GM18520 (cell line): ENCODE data around the gene NCL.
"Not testable (repeated sequence)": the region's sequence is repeated elsewhere in the genome, so short reads cannot be mapped to it uniquely, and the experiment has no call there.

Experiments used
- ATAC-seq: cut with Tn5 transposase; IDR thresholded peaks from one replicate; pipeline ENCODE4 v1.9.1; 2021; ENCODE audit not compliant: unreplicated experiment

NCL gene

DNA sequence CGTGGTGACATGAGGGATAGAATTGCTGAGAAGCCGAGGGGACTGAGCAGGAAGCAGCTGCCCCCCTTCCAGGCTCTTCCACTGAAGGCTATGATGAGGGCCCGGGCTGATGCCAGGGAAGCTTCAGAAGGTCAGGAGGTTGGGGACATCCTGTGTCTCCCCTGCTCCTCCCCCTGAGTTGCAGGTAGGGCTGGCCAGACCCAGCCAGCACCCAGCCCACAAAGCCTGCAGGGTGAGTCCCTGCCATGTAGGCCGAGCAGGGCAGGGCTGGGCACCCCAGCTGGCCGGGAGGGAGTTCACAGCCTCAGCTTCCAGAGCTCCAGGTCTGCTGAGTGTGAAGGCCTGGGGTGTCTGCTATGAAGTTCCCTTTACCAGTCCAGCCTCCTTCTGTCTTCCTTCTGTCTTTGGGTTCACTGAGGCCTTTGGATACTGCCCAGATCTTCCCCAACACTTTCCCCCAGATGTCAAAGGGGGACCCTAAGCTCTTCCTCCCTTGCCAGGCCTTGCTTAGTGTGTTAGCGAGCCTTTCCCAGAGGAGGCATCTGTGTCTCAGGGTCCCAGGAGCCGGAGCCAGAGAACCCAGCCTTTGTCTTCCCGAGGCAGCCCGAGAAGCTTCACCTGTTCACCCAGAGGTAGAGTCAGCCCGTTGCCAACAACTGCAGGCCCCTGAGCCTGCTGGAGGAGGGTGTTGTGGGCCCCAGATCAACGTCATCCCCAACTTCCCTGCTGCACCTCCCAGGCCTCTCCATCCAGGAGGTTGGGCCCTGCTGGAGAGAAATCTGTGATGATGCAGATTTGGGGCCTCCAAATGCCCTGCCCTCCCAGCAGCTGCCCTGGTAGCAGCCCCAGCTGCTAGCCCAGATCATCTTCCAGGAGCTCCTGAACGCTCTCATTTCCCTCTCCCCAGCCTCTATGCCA lies 3.6 kb upstream of the NCL start:
- ATAC-seq: no peak

DNA sequence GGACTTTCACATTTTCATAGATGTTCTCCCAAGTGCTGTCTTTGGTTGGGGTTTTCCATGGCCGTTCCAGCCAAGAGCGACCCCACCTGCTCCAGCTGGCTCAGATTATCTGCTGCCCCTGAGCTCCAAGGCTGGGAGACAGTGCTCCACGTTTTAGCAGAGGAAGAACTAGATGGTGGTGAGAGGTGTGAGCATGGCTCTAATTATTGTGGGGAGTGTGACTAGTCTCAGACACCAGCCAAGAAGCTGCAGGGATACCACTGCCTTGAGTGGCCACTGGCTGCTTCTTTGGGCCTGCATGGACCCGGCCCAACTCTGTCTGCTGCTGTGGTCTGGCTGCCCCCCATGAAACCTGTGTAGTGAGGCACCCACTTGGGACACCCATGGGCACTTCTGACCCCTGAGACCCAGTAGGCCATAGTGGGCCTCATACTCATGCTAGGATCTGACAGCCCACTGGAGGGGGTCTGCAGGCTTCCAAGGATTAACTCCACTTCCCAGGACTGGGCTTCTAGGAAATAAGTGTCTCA lies 2.8 kb upstream of the NCL start:
- no peak for ATAC-seq

DNA sequence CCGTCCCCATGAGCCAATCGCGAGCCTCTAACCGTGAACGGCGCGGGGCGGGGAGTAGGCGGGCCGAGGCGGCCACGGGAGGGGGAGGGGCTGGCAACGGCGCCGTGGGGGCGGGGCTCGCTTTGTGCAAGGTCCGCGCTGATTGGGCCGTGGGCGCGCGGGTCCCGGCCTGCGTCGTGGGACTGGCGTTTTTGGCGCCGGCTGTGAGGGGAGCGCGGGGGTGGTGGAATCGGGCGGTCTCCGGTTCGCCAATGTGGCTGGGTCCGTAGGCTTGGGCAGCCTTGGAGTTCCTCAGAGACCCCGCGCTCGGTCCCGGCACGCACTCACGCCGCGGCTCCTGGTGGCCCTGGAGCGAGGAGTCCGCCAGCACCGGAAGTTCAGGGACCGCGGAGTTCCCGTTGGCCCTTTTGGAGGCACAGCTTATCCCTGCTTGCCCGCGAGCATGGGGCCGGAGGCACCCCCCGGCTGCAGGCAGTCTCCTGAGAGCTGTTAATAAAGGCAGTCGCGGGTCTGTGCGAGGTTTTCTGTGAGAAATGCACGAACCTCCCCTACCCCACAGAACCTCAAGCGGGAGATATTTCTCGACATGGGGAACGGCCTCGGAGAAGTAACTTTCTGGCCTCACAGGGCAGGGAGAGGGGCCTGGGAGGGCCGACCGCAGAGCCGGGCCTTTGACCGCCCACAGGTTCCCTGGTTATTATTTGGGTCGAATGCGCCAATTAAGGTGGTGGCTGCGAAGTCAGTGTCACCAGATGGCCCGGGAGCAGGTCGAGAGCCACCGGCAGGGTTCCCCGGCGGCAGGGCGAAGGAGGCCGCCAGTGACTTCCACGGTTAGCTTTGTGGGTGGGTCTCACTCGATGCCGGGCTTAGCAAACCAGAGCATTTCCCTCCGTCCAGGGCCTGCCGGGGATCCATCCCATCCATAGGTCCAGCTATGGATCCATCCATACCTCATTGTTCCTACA lies 574 bp upstream of the NCL start:
- ATAC-seq: peak; percentile 10

DNA sequence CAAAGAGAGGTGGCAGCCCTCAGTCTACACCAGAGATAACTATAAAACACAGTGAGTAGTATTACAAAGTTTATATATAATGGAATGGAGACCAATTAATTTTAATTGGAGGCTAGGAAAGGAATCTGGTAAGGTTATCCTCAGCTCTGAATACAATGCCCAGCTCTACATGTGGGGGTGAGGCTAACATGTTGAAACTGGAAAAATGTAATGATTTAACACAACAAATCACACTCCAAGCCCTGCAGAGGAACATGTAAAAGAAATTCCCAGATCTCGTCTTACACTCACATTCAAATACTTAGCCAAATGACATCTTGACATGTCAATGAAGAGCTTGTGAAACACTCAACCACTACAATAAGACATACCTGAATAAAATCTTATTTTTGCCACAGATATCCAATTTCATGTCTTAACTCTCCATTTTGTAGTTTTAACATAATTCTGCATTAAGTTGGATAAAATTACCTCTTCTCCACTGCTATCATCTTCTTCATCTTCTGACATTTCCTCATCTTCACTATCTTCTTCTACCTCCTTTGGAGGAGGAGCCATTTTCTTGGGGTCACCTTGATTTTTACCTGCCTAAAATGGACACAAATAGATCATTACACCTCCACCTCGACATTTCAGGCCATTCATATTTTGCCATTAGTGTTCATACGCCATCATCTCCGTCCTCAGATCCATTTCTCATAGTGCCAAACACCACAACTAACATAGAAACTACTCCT lies 1.4 kb downstream of the NCL start:
- no peak for ATAC-seq

DNA sequence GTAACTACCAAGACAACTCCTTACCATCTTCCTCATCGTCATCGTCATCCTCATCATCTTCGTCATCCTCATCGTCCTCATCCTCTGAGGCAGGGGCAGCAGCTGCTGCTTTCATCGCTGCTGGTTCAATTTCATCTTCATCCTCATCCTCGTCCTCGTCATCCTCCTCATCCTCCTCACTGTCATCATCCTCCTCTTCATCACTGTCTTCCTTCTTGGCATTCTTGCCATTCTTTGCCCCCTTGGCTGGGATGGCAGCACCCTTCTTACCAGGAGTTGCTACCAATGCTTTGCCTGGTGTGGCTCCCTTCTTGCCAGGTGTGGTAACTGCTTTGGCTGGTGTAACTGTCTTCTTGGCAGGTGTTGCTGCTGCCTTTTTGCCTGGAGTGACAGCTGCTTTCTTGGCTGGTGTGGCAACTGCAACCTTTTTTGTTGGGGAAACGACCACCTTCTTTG lies 2.7 kb downstream of the NCL start:
- ATAC-seq: no peak

DNA sequence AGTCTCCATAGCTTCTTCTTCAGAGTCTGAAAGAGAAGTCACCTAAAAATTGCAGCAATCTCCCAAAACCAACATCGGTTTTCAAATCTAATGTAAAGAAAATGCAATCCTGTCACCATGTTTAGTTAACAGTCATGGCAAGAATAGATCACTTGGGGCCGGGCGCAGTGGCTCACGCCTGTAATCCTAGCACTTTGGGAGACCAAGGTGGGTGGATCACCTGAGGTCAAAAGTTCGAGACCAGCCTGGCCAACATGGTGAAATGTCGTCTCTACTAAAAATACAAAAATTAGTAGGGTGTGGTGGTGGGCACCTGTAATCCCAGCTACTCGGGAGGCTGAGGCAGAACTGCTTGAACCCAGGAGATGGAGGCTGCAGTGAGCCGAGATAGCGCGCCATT lies 3.4 kb downstream of the NCL start:
- ATAC-seq: not testable (repeated sequence)

DNA sequence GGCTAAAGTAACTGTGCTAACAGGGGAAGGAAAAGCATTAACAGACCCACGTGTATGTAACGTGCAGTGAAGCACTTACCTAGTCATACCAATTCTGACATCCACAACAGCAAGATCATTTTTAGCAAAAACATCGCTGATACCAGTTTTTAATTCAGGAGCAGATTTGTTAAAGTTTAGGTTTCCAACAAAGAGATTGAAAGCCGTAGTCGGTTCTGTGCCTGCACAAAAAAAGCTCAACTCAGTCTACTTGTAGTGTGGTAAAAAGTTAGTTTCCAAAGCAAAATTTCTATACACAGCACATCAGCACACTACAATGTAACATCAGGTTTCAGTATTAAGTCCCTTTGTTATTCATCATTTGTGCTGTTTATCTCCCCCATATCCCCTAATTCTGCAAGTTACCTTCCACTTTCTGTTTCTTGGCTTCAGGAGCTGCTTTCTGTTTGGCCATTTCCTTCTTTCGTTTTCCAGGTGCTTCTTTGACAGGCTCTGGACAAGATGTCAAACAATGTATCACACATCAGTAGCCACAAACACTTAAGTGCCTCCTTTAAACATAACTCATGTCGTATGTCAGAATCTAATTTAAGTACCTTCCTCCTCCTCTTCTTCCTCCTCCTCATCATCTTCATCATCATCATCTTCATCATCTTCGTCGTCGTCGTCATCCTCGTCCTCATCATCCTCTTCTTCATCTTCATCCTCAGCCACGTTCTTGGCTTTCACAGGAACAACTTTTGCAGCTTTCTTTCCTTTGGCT lies 4.0 kb downstream of the NCL start:
- ATAC-seq: no peak

DNA sequence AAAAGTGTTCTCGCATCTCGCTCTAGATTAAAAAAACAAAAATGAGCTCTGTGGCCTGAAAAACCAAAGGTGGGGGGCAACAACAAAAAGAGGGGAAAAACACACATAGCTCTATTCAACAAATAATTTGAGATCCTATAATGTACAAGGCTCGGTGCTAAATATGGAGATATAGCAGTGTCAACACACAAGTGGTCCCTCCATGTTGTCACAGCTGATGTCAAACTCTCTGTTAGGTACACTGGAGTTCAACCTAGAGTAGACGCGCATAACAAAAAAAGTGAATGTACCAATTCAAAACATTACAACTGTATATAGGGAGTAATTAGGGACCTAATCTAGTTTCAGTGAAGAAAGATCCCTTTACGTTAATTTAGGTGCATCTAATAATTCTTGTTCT lies 5.9 kb downstream of the NCL start:
- ATAC-seq: no peak

DNA sequence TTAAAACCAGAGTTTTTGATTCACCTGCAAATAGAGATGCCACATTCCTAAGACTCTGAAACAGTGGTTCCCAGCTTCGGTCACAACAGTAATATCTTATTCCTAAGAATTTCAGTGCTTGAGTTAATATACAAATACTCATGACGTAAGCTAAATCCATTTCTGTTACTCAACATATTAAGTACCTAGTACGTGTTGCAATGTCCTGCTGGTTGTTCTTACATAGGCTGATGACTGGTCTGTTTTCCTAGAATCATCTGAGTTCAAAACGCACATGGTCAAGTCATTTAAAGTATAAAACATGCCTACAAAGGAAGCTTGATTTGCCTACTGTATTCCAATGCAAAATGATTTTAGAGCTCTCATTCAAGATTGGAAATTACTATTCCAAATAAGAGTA lies 7.2 kb downstream of the NCL start:
- no peak for ATAC-seq

DNA sequence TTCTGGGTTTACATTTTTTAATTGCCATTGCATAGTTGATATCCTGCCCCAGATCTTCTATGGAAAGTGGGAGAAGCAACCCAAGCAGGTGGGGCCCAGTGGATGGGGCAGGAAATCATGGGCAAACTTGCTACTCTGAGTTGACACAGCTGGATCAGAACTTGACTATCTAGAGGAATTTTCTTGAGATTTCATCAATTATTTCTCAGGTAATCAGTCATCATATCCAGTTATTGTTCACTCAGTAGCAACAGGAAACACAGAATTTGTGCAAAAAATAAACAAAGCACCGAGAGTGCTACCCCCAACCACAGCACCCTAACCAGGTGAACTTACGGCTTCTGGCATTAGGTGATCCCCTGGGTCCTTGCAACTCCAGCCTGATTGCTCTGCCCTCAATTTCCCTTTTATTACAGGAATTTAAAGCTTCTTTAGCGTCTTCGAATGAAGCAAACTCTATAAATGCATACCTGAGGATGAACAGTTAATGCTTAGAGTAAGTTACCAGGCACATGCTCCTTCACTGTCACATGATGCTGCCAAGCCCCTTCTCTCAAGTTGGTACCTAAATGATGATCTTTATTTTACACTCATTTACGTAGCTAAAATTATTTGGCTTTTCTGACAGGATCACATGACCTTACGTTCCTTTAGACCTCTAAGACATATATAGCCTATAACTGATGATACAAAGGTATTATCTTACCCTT lies 7.8 kb downstream of the NCL start:
- ATAC-seq: no peak

DNA sequence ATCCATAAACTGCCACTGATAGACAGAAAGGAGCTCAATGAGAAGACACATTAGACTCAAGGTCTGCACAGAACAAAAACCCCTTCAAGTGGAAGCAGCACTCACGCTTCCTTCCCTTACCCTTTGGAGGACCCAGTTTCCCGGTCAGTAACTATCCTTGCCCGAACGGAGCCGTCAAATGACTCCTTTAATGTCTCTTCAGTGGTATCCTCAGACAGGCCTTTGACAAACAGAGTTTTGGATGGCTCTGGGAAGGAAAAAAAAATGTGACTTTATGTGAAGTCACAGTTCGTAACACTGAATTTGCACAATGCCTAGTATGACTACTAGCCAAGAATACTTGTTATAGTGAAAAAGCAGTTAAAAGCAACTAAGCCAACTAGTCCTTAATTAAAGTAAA lies 8.4 kb downstream of the NCL start:
- ATAC-seq: no peak

DNA sequence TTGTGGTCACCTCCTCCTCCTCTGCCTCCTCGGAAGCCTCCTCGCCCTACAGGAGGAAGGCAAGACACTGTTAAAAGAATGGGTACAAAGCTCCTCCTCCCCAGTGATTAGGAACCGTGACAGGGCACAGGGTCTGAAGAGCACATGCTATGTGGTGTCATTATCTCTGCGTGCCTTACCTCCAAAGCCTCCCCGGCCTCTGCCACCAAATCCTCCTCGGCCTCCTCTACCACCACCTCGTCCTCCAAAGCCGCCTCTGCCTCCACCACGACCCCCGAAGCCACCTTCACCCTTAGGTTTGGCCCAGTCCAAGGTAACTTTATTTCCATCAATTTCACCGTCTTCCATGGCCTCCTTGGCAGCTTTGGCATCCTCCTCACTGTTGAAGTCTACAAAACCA lies 9.1 kb downstream of the NCL start:
- ATAC-seq: no peak

DNA sequence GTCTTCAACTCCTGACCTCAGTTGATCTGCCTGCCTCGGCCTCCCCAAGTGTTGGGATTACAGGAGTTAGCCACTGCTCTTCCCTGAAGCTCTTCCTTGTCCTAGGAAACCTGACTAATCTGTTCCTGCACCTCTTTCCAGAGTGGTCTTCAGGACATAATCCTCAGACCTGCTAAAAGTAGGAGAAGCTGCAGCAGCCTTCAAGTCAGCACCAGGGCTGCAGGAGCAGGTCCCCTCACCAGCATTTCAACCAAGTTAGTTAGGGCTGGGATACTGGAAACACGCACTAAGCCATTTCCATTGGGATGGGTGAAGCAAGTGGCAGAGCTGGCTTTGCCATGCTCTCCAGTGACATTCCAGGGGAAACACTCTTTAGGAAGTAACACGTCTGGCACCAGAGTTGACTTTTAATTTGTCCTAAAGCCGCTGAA lies 9.9 kb downstream of the NCL start:
- ATAC-seq: no peak

DNA sequence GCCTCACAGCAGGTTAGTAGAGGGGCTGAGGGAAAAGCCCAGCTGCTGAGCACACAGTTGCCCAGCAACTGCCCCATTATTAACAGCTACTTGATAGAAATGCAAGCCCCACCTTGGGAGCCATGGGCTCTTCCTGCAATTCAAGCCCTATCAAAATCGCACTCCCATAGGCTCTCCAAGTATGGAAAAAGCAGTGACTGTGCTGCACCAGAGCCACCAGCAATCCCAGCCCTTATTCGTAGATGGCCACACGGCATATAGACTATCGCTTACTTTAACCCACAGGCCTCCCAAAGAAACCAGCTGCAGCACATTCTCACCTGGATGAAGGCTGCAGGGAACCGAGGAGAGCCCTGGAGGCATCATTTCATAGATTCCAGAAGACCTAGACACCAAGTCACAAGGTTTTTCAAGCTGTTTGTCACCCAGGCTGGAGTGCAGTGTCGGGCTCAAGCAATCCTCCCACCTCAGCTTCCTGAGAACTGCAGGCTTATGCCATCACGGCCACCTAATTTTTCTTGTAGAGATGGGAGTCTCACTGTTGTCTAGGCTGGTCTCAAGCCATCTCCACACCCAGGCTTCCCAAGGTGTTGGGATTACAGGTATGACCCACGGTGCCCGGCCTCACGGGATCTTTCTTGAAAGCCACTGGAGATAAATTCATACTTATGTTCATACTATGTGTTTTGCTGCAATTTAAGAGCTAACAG lies 11.3 kb downstream of the NCL start:
- no peak for ATAC-seq

DNA sequence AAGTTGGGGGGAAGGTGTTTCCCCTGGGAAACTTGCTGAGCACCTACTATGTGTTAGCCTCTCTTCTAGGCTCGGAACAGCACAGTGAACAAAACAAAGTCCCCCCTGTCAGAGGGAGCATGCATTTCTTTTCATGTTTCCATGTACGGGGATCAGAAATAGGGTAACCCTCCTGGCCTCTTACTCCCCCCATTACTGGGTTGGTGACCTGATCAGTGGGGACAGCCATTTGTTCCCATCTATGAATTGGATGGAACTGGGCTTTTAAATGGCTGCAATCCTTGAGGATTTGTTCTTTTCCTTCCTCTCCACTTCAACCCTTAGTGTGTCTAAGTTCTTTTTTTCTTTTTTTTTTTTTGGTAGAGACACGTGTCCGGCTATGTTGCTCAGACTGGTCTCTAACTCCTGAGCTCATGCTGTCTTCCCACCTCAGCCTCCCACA lies 13.7 kb downstream of the NCL start:
- no peak for ATAC-seq

DNA sequence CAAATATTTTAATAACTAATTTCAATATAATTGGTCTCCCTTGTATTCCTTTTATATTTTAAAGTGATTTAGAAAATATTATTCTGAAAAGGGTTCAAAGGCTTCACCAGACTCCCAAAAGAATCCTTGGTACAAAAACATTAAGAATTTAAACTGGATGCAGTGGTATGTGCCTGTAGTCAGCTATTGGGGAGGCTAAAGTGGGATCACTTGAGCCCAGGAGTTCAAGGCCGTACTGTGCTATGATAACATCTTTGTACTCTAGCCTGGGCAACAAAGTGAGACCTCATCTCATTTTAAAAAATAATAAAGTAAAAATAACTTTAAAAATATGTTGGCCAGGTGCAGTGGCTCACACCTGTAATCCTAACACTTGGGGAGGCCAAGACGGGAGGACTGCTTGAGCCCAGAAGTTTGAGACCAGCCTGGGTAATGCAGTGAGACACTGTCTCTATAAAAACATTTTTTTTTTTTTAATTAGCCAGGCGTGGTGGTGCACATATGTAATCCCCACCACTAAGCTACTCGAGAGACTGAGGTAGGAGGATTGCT lies 14.7 kb downstream of the NCL start:
- no peak for ATAC-seq

DNA sequence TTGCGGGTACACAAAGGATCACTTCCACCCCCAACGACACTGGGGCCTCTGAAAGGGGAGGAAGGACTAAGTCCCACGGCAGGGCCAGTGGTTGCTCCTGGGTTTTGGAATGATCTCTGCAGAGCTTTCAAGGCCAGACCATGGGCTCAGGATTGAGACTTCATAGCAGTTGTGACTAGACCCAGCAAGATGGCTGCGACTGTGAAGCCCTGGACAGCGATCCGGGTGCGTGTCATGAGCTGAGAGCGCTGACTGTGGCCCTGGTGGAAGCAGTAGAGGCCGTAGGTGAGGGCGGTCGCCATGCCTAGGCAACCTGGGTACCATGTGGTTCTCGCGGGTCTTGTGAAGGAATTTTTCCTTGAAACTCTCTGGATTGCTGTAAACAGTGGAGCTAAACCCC lies 27.3 kb downstream of the NCL start:
- no peak for ATAC-seq

DNA sequence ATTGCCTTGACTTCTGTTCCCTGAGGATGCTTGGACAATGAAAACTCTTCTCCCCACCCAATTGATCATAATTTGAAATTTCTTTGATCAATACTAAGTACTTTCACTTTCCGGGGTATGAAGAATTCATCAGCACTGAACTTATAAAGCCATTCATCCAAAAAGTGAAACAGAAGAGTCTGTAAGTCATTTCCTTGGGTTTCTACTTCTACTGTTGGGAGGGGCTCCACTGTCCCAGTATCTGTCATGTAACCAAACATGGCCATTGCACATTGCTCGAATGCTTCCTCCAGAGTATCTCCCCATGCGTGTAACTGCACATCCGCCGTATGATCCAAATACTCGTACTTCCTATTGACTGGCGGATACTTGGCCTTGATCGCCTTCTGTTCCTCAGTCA lies 30.3 kb downstream of the NCL start:
- no peak for ATAC-seq
